IMR-90 (cell line): ENCODE results near the gene EIF3I. TPM values are rescaled to one million over a fixed set of nuclear protein-coding genes. Genes with fewer than 3 reads are reported as not detected.

ENCODE experiments used
- ATAC-seq: fragments of 200-7000 bp; cut with Tn5 transposase; 2 replicates; pipeline ENCODE4 v1.9.1; 2020; ENCODE audit warnings: low read depth, mild to moderate bottlenecking, moderate library complexity
- BruUV-seq: library from RNA; stranded (reverse); fragments of 400-500 nt; replicated peaks from 2 replicates; lab custom pipeline; 2021; lab: Mats Ljungman, UMichigan
- CTCF ChIA-PET: fragments of 300-600 bp; formaldehyde crosslinking; extraction: SDS; loops from one replicate; lab custom pipeline; 2021; ENCODE audit warnings: antibody characterized with exemption; lab: Yijun Ruan, JAX
- POLR2A ChIA-PET: fragments of 300-600 bp; sonication (Branson Sonifier 250); formaldehyde crosslinking; loops from one replicate; lab custom pipeline; 2022; ENCODE audit warnings: antibody characterized with exemption; ENCODE audit not compliant: unreplicated experiment; lab: Charles Lee
- DNase-seq: peaks from one replicate; pipeline ENCODE4 v3.0.0; 2013
- H2AFZ ChIP-seq: replicated peaks from 2 replicates; pipeline ENCODE3; 2013; ENCODE audit warnings: low read length, mild to moderate bottlenecking; ENCODE audit not compliant: poor library complexity
- H2AK5ac ChIP-seq: 2 replicates; pipeline ENCODE4 v1.6.1; 2013; ENCODE audit warnings: low read depth, low read length, inconsistent platforms
- H2AK9ac ChIP-seq: replicated peaks from 2 replicates; pipeline ENCODE3; 2013; ENCODE audit warnings: mild to moderate bottlenecking, low read depth, low read length, moderate library complexity; ENCODE audit not compliant: poor library complexity
- H2BK120ac ChIP-seq: 2 replicates; pipeline ENCODE4 v1.6.1; 2013; ENCODE audit warnings: low read depth, low read length, inconsistent platforms
- H2BK15ac ChIP-seq: 3 replicates; pipeline ENCODE4 v1.6.1; 2013; ENCODE audit warnings: low read depth, low read length, inconsistent platforms
- H2BK20ac ChIP-seq: 2 replicates; pipeline ENCODE4 v1.6.1; 2013; ENCODE audit warnings: low read depth, mild to moderate bottlenecking, inconsistent platforms, low read length, moderate library complexity
- H2BK5ac ChIP-seq: 2 replicates; pipeline ENCODE4 v1.6.1; 2013; ENCODE audit warnings: mild to moderate bottlenecking, low read depth, low read length, inconsistent platforms; ENCODE audit not compliant: poor library complexity, severe bottlenecking
- H3K14ac ChIP-seq: replicated peaks from 2 replicates; pipeline ENCODE4 v1.6.1; 2013; ENCODE audit warnings: low read depth, low read length, inconsistent platforms
- H3K18ac ChIP-seq: 2 replicates; pipeline ENCODE4 v1.6.1; 2013; ENCODE audit warnings: low read depth, low read length, control low read depth
- H3K23ac ChIP-seq: 2 replicates; pipeline ENCODE4 v1.6.1; 2013; ENCODE audit warnings: low read depth, low read length, inconsistent platforms
- H3K27ac ChIP-seq: 2 replicates; pipeline ENCODE4 v1.5.1; 2013; ENCODE audit warnings: mild to moderate bottlenecking, control low read depth, low read length; ENCODE audit not compliant: insufficient read depth
- H3K27me3 ChIP-seq: 2 replicates; pipeline ENCODE4 v1.6.1; 2013; ENCODE audit warnings: low read length; ENCODE audit not compliant: control insufficient read depth, insufficient read depth
- H3K36me3 ChIP-seq: 2 replicates; pipeline ENCODE4 v1.6.1; 2013; ENCODE audit warnings: low read length, mixed read lengths; ENCODE audit not compliant: control insufficient read depth, insufficient read depth
- H3K4ac ChIP-seq: 2 replicates; pipeline ENCODE4 v1.6.1; 2013; ENCODE audit warnings: low read depth, low read length, inconsistent platforms
- H3K4me1 ChIP-seq: 2 replicates; pipeline ENCODE4 v1.6.1; 2013; ENCODE audit warnings: low read length, mixed read lengths; ENCODE audit not compliant: control insufficient read depth, insufficient read depth
- H3K4me2 ChIP-seq: 2 replicates; pipeline ENCODE4 v1.6.1; 2013; ENCODE audit warnings: low read depth, mild to moderate bottlenecking, control low read depth, low read length, moderate library complexity
- H3K4me3 ChIP-seq: 2 replicates; pipeline ENCODE4 v1.5.1; 2013; ENCODE audit warnings: low read depth, mild to moderate bottlenecking, control low read depth, low read length, moderate library complexity; ENCODE audit not compliant: insufficient read depth
- H3K56ac ChIP-seq: 2 replicates; pipeline ENCODE4 v1.6.1; 2013; ENCODE audit warnings: low read length, inconsistent platforms; ENCODE audit not compliant: insufficient read depth; ENCODE audit errors: extremely low read depth
- H3K79me1 ChIP-seq, 2 experiments: 2 replicates each; pipeline ENCODE4 v1.6.1; 2013; ENCODE audit warnings: low read length in 2 of 2, inconsistent platforms in 1 of 2, low read depth in 1 of 2
- H3K9ac ChIP-seq: 2 replicates; pipeline ENCODE4 v1.6.1; 2013; ENCODE audit warnings: low read depth, low read length, control low read depth
- H3K9me1 ChIP-seq: 2 replicates; pipeline ENCODE4 v1.6.1; 2013; ENCODE audit warnings: low read length, inconsistent platforms; ENCODE audit not compliant: insufficient read depth
- H3K9me3 ChIP-seq: 2 replicates; pipeline ENCODE4 v1.6.1; 2013; ENCODE audit warnings: low read length; ENCODE audit not compliant: control insufficient read depth, insufficient read depth
- H4K20me1 ChIP-seq: 2 replicates; pipeline ENCODE4 v1.6.1; 2013; ENCODE audit warnings: low read length, inconsistent platforms; ENCODE audit not compliant: insufficient read depth
- H4K5ac ChIP-seq: 2 replicates; pipeline ENCODE4 v1.6.1; 2013; ENCODE audit warnings: mild to moderate bottlenecking, low read depth, low read length, control low read depth
- H4K8ac ChIP-seq, 2 experiments: 2 replicates each; pipeline ENCODE4 v1.6.1; 2013; ENCODE audit warnings: low read depth in 2 of 2, low read length in 2 of 2, control low read depth in 1 of 2, inconsistent platforms in 1 of 2
- H4K91ac ChIP-seq: 2 replicates; pipeline ENCODE4 v1.6.1; 2013; ENCODE audit warnings: low read depth, low read length, inconsistent platforms; ENCODE audit not compliant: insufficient read depth
- CTCF ChIP-seq: conservative IDR thresholded peaks from 2 replicates; pipeline ENCODE4 v1.5.1; 2012; ENCODE audit warnings: mild to moderate bottlenecking, low read depth, low read length, improper control_type of control experiment
- MAZ ChIP-seq: IDR thresholded peaks from 2 replicates; pipeline ENCODE4 v1.6.1; 2012; ENCODE audit warnings: low read depth, mild to moderate bottlenecking, low read length, improper control_type of control experiment, moderate library complexity, borderline replicate concordance
- RAD21 ChIP-seq: IDR thresholded peaks from 2 replicates; pipeline ENCODE4 v1.6.1; 2012; ENCODE audit warnings: low read length, improper control_type of control experiment
- SMC3 ChIP-seq: fragments of 150-350 bp; IDR thresholded peaks from 2 replicates; pipeline ENCODE4 v1.6.1; 2016; ENCODE audit warnings: low read depth, mild to moderate bottlenecking, antibody characterized with exemption, low read length, moderate library complexity
- WGBS, 2 experiments: methylation state at CpG; one replicate each; pipeline versions ENCODE4 v1.1.5 to v1.1.7; 2013; ENCODE audit warnings: missing lambda C conversion rate in 2 of 2; ENCODE audit not compliant: insufficient read length in 1 of 2; ENCODE audit errors: extremely low coverage in 2 of 2; 5-methylcytosine and 5-hydroxymethylcytosine counted together
- dilution Hi-C: fragments of 300-500 bp; cut with HindIII; formaldehyde crosslinking; loops from one replicate; pipeline ENCODE4 v1.14.3; 2018; ENCODE audit warnings: low sequenced_read_pairs; ENCODE audit not compliant: unreplicated experiment
- in situ Hi-C: fragments of 300-500 bp; cut with MboI; formaldehyde crosslinking; loops from 3 replicates; pipeline ENCODE4 v1.14.3; 2019; ENCODE audit warnings: low sequenced_read_pairs, inconsistent platforms, mixed read lengths
- intact Hi-C: fragments of 100-400 bp; cut with micrococcal nuclease; formaldehyde crosslinking; loops from 2 replicates; pipeline ENCODE4 v1.10.0; 2022
- polyA plus RNA-seq, 3 experiments: library from polyadenylated mRNA; depleted of rRNA; stranded (reverse); fragments of >200 nt; gene quantifications; 2 replicates each; pipeline ENCODE4 v1.2.3, GENCODE V29; 2012; ENCODE audit warnings: low replicate concordance in 1 of 3
- total RNA-seq: library from RNA; depleted of rRNA; stranded (reverse); fragments of >200 nt; gene quantifications from 2 replicates; pipeline ENCODE4 v1.2.3, GENCODE V29; 2012

EIF3I gene
- total and polyA plus RNA-seq, 2 of the 4 experiments (the other 2 are of a cell fraction), result 469 to 716 TPM

- in situ Hi-C loops, result no loop called here
- Histone ChIP-seq H3K18ac (no peak overlapping the region), H4K20me1 (peaks cover 46% of the 10 kb centered on the region), H3K23ac (peak overlapping the region; percentile 52; the same call in 1 of the 2 replicates), H3K56ac (no peak overlapping the region), H3K4ac (peak overlapping the region; percentile 60), H2BK120ac (peak overlapping the region; percentile 14; the same call in 1 of the 2 replicates), H4K5ac (no peak overlapping the region), H2AK9ac (no peak overlapping the region), H3K27me3 (no peaks in the 10 kb centered on the region), H3K27ac (peak overlapping the region; percentile 77; the same call in 1 of the 2 replicates), H2AFZ (no peak overlapping the region), H3K9me1 (peaks cover 10% of the 10 kb centered on the region; the same call in 1 of the 2 replicates), H2BK5ac (peak overlapping the region; percentile 57), H4K8ac (no peak overlapping the region; a peak in 1 of 4 replicates), H3K4me3 (no peak overlapping the region), H2AK5ac (no peak overlapping the region), H3K79me1 (peaks cover 35 to 70% of the 10 kb centered on the region in 2 experiments), H3K9ac (no peak overlapping the region), H3K36me3 (peaks cover 72% of the 10 kb centered on the region), H3K4me2 (no peak overlapping the region), H3K14ac (0 out of 2 replicates have a peak overlapping the region, but pooled peaks have one; percentile 23), H2BK20ac (no peak overlapping the region), H3K9me3 (no peaks in the 10 kb centered on the region), H2BK15ac (no peak overlapping the region), H4K91ac (0 out of 2 replicates have a peak overlapping the region, but pooled peaks have one; percentile 15), H3K4me1 (peaks cover 20% of the 10 kb centered on the region)
- WGBS, 2 experiments, result 84% methylated on average over 2 of the region's 2 CpGs; no CpG with 5 or more reads in 1 of the 2 experiments
- intact Hi-C loops, result no loop called here
- POLR2A ChIA-PET, result no interaction called here
- CTCF ChIA-PET, result no interaction called here
- no peak for TF ChIP-seq MAZ
- TF ChIP-seq RAD21, result no peak
- TF ChIP-seq SMC3, result no peak
- no peak for TF ChIP-seq CTCF
- ATAC-seq, result no peak
- BruUV-seq, result no TSS peak
- dilution Hi-C loops, result no loop called here
- no peak for DNase-seq
Measured at GRCh38 chr1:32186077-32186476, 36.1 kb upstream of the EIF3I start.
